Measurements from ENCODE around the gene ADNP. TPM values are rescaled to one million over a fixed set of nuclear protein-coding genes. Genes with fewer than 3 reads are reported as not detected.

The ADNP gene
- total and polyA plus RNA-seq, 2 of the 4 experiments (the other 2 are of a cell fraction): 23.3 to 24.8 TPM

DNA sequence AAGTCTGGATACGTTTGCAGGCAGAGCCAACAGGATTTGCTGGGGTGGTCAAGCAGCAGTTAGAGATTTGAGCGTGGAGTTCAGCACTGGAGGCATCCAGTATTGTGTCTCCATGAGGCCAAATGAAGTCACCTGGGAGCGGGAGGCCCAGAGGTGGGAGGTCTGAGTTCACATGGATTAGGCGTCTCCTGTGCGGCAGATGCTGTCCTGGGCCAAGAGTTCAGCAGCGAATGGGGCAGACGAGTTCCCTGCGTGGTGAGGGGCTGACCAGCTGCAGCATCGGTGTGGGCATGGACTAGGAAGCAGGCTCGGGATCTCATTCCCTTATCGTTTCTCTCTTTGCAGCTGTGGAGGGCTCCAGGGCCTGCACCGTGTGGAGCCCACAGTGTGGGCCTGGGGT, 70.2 kb downstream of the ADNP start:
- Histone ChIP-seq H3K4me2 (ENCODE audit: low read depth, low read length) (no peak overlapping the region), H2BK20ac (ENCODE audit: low read depth, low read length) (no peak overlapping the region), H3K4me3 (ENCODE audit: insufficient read depth, low read depth, low read length) (no peak overlapping the region), H2AFZ (replicated peaks; ENCODE audit: low read length, poor library complexity) (no peak overlapping the region), H2BK15ac (ENCODE audit: low read depth, low read length) (no peak overlapping the region), H3K79me1 (ENCODE audit: low read depth in 1 of 2, low read length in 2 of 2) (no peaks in the 10 kb centered on the region), H4K91ac (ENCODE audit: insufficient read depth, low read depth, low read length) (no peak overlapping the region), H2AK5ac (ENCODE audit: low read depth, low read length) (no peak overlapping the region), H4K20me1 (ENCODE audit: insufficient read depth, low read length) (0 out of 2 replicates have a peak, but pooled peaks cover 7% of the 10 kb centered on the region), H3K27ac (ENCODE audit: insufficient read depth, low read length) (no peak overlapping the region), H2AK9ac (replicated peaks; ENCODE audit: low read depth, low read length, poor library complexity) (no peak overlapping the region), H3K56ac (ENCODE audit: extremely low read depth, insufficient read depth, low read length) (no peak overlapping the region), H4K8ac (ENCODE audit: low read depth in 2 of 2, low read length in 2 of 2) (no peak overlapping the region), H2BK120ac (ENCODE audit: low read depth, low read length) (no peak overlapping the region), H3K23ac (ENCODE audit: low read depth, low read length) (no peak overlapping the region), H3K36me3 (ENCODE audit: control insufficient read depth, insufficient read depth, low read length) (no peaks in the 10 kb centered on the region), H3K4ac (ENCODE audit: low read depth, low read length) (no peak overlapping the region), H2BK5ac (ENCODE audit: low read depth, low read length, poor library complexity, severe bottlenecking) (no peak overlapping the region), H3K9me1 (ENCODE audit: insufficient read depth, low read length) (0 out of 2 replicates have a peak, but pooled peaks cover 5% of the 10 kb centered on the region), H4K5ac (ENCODE audit: low read depth, low read length) (no peak overlapping the region), H3K27me3 (ENCODE audit: control insufficient read depth, insufficient read depth, low read length) (no peaks in the 10 kb centered on the region), H3K4me1 (ENCODE audit: control insufficient read depth, insufficient read depth, low read length) (peaks cover 10% of the 10 kb centered on the region), H3K14ac (replicated peaks; ENCODE audit: low read depth, low read length) (no peak overlapping the region), H3K18ac (ENCODE audit: low read depth, low read length) (no peak overlapping the region), H3K9me3 (ENCODE audit: control insufficient read depth, insufficient read depth, low read length) (no peaks in the 10 kb centered on the region), H3K9ac (ENCODE audit: low read depth, low read length) (no peak overlapping the region)
- ChIA-PET POLR2A (ENCODE audit: unreplicated experiment) (no interaction called here), CTCF (no interaction called here)
- DNase-seq: no peak
- WGBS, 2 experiments (ENCODE audit: extremely low coverage in 2 of 2, insufficient read length in 1 of 2): 94% methylated on average over 2 of the region's 12 CpGs; no CpG with 5 or more reads in 1 of the 2 experiments
- no peak for ATAC-seq (ENCODE audit: low read depth)
- no TSS peak for BruUV-seq (replicated peaks)
- in situ Hi-C loops (cut with MboI; ENCODE audit: low sequenced_read_pairs) (no loop called here), intact Hi-C loops (cut with micrococcal nuclease) (no loop called here), dilution Hi-C loops (cut with HindIII; ENCODE audit: low sequenced_read_pairs, unreplicated experiment) (no loop called here)
- no peak for TF ChIP-seq CEBPB (IDR thresholded peaks at IDR 0.05; ENCODE audit: low read depth, low read length)
- TF ChIP-seq, protein P1, sequence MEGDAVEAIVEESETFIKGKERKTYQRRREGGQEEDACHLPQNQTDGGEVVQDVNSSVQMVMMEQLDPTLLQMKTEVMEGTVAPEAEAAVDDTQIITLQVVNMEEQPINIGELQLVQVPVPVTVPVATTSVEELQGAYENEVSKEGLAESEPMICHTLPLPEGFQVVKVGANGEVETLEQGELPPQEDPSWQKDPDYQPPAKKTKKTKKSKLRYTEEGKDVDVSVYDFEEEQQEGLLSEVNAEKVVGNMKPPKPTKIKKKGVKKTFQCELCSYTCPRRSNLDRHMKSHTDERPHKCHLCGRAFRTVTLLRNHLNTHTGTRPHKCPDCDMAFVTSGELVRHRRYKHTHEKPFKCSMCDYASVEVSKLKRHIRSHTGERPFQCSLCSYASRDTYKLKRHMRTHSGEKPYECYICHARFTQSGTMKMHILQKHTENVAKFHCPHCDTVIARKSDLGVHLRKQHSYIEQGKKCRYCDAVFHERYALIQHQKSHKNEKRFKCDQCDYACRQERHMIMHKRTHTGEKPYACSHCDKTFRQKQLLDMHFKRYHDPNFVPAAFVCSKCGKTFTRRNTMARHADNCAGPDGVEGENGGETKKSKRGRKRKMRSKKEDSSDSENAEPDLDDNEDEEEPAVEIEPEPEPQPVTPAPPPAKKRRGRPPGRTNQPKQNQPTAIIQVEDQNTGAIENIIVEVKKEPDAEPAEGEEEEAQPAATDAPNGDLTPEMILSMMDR (conservative IDR thresholded peaks at IDR 0.05; ENCODE audit: low read depth, low read length): no peak
- no peak for TF ChIP-seq RFX5 (IDR thresholded peaks at IDR 0.05; ENCODE audit: low read depth, low read length)
- no peak for TF ChIP-seq CHD1 (IDR thresholded peaks at IDR 0.05; ENCODE audit: low read depth, low read length)
- TF ChIP-seq, protein P2, sequence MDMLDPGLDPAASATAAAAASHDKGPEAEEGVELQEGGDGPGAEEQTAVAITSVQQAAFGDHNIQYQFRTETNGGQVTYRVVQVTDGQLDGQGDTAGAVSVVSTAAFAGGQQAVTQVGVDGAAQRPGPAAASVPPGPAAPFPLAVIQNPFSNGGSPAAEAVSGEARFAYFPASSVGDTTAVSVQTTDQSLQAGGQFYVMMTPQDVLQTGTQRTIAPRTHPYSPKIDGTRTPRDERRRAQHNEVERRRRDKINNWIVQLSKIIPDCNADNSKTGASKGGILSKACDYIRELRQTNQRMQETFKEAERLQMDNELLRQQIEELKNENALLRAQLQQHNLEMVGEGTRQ (IDR thresholded peaks at IDR 0.05; ENCODE audit: low read depth, low read length): no peak
- no peak for TF ChIP-seq RCOR1 (IDR thresholded peaks at IDR 0.05; ENCODE audit: insufficient replicate concordance, low read length)
- no peak for TF ChIP-seq MAZ (IDR thresholded peaks at IDR 0.05; ENCODE audit: borderline replicate concordance, low read depth, low read length)
- TF ChIP-seq, protein P3, sequence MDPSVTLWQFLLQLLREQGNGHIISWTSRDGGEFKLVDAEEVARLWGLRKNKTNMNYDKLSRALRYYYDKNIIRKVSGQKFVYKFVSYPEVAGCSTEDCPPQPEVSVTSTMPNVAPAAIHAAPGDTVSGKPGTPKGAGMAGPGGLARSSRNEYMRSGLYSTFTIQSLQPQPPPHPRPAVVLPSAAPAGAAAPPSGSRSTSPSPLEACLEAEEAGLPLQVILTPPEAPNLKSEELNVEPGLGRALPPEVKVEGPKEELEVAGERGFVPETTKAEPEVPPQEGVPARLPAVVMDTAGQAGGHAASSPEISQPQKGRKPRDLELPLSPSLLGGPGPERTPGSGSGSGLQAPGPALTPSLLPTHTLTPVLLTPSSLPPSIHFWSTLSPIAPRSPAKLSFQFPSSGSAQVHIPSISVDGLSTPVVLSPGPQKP (IDR thresholded peaks at IDR 0.05; ENCODE audit: borderline replicate concordance, low read depth, low read length): no peak
- no peak for TF ChIP-seq POLR2A (IDR thresholded peaks at IDR 0.05; ENCODE audit: low read depth, low read length)
- no peak for TF ChIP-seq NFE2L2 (IDR thresholded peaks at IDR 0.05; ENCODE audit: low read depth, low read length)
- TF ChIP-seq BHLHE40 (IDR thresholded peaks at IDR 0.05; ENCODE audit: low read depth, low read length): no peak
- no peak for TF ChIP-seq FOS (IDR thresholded peaks at IDR 0.05; ENCODE audit: low read depth, low read length)
- TF ChIP-seq SMC3 (IDR thresholded peaks at IDR 0.05; ENCODE audit: low read depth, low read length): no peak
- TF ChIP-seq RAD21 (IDR thresholded peaks at IDR 0.05; ENCODE audit: low read length): no peak
- no peak for TF ChIP-seq MAFK (IDR thresholded peaks at IDR 0.05; ENCODE audit: low read depth, low read length)
- TF ChIP-seq MXI1 (IDR thresholded peaks at IDR 0.05; ENCODE audit: borderline replicate concordance, low read depth, low read length): no peak

All from IMR-90 (cell line).